ENCODE data around the gene BLTP2. TPM values are rescaled to one million over a fixed set of nuclear protein-coding genes. Genes with fewer than 3 reads are reported as not detected.

The BLTP2 gene
- total RNA-seq, 1 experiment from 2014 or later: 140 TPM

DNA sequence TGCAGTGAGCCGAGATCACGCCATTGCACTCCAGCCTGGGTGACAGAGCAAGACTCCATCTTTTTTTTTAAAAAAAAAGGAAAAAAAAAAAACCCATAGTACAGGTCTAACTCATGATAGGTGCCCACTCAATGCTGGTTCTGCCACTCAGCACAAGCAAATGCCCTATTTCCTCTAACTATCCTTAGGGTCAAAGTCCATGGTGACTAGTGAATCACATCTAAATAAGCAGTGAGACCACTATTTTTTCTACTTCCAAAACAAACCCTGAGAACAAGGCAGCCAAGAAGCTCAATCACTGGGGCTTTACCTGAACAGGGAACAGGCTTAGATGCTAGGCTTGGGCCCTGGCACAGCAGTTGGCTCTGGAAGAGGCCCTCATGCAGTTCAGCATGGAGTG, 3.4 kb downstream of the BLTP2 start:
- POLR2A ChIA-PET: no interaction called here
- ATAC-seq: no peak
- CTCF ChIA-PET: no interaction called here
- Histone ChIP-seq H3K9ac (ENCODE audit: low read length) (no peak overlapping the region), H3K79me2 (ENCODE audit: insufficient read depth, low read length) (peaks cover 59% of the 10 kb centered on the region), H3K27ac (ENCODE audit: low read depth, low read length) (no peak overlapping the region), H3K9me3 (ENCODE audit: control insufficient read depth in 1 of 2, insufficient read depth in 1 of 2, low read depth in 1 of 2, low read length in 2 of 2) (no peaks in the 10 kb centered on the region), H2AFZ (ENCODE audit: low read depth, low read length, poor library complexity, severe bottlenecking) (no peak overlapping the region), H3K9me2 (ENCODE audit: insufficient read depth) (no peaks in the 10 kb centered on the region), H4K20me1 (ENCODE audit: insufficient read depth) (peaks cover 7% of the 10 kb centered on the region; the same call in 1 of the 2 replicates), H3K4me2 (ENCODE audit: low read length) (no peak overlapping the region), H3K4me3 (replicated peaks in 1 of 2; ENCODE audit: low read depth in 1 of 2, low read length in 2 of 2) (no peak overlapping the region), H3K4me1 (ENCODE audit: control insufficient read depth in 1 of 2, insufficient read depth in 2 of 2, low read length in 2 of 2) (peaks cover 11 to 22% of the 10 kb centered on the region in 2 experiments), H3K36me3 (ENCODE audit: control insufficient read depth in 1 of 2, insufficient read depth in 2 of 2, low read length in 2 of 2) (peaks cover 57 to 60% of the 10 kb centered on the region in 2 experiments), H3K27me3 (ENCODE audit: insufficient read depth, low read length) (no peaks in the 10 kb centered on the region)
- BruUV-seq (replicated peaks): no TSS peak
- RAD21 ChIA-PET (ENCODE audit: low non-redundant PET in 1 of 2, low total read pairs in 2 of 2, uncharacterized antibody in 2 of 2, unreplicated experiment in 2 of 2): interaction anchor here in 1 of 2 experiments (0.5 kb wide), 1 partner anchor 85 kb away, joined by 5 read pairs; no protein-coding TSS in a partner anchor
- DNase-seq (ENCODE audit: low read depth, low spot score): no peak
- TF ChIP-seq SIN3A (IDR thresholded peaks at IDR 0.05; ENCODE audit: low read depth): no peak
- TF ChIP-seq SRF (IDR thresholded peaks at IDR 0.05; ENCODE audit: low read depth): no peak
- no peak for TF ChIP-seq FOSL1 (IDR thresholded peaks at IDR 0.05; ENCODE audit: low read depth)
- no peak for TF ChIP-seq ZNF274 (IDR thresholded peaks at IDR 0.05; ENCODE audit: low read depth, low read length)
- no peak for TF ChIP-seq EZH2 (IDR thresholded peaks at IDR 0.05)
- TF ChIP-seq, protein P1, sequence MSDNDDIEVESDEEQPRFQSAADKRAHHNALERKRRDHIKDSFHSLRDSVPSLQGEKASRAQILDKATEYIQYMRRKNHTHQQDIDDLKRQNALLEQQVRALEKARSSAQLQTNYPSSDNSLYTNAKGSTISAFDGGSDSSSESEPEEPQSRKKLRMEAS (IDR thresholded peaks at IDR 0.05): no peak
- no peak for TF ChIP-seq YY1 (IDR thresholded peaks at IDR 0.05; ENCODE audit: extremely low read depth, insufficient replicate concordance, low read depth, low read length)
- TF ChIP-seq ZFX (IDR thresholded peaks at IDR 0.05): no peak
- TF ChIP-seq EGR1 (IDR thresholded peaks at IDR 0.05; ENCODE audit: low read depth): no peak
- intact Hi-C loops (cut with micrococcal nuclease): loop anchor here (10.0 kb wide), 1 partner anchor 263 kb away; the partner anchor contains the start of gene DHRS13

DNA sequence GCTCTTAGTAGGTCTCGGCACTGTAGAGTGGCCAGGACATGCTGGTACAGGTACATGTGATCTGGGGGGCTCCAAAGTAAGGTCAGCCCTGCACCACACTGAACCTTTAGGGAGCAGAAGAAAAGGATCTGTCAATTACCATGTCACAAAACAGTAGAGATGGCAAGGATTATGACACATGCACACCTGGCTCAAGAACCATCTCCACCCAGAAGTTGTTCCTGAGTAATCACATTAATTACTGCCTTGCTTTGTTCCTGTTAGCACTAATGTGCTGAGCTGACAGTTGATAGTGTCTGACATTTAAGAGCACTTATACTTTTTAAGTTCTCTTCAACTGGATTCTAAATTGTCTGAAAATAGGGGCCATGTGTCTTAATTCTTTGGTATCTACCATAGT, 9.5 kb downstream of the BLTP2 start:
- H2AFZ ChIP-seq (ENCODE audit: low read depth, low read length, poor library complexity, severe bottlenecking): no peak overlapping the region
- BruUV-seq (replicated peaks): no TSS peak
- H3K79me2 ChIP-seq (ENCODE audit: insufficient read depth, low read length): peaks cover 62% of the 10 kb centered on the region
- ChIA-PET RAD21 (ENCODE audit: low non-redundant PET in 1 of 2, low total read pairs in 2 of 2, uncharacterized antibody in 2 of 2, unreplicated experiment in 2 of 2) (no interaction called here), POLR2A (no interaction called here), CTCF (interaction anchor here (1.5 to 1.9 kb wide), 2 partner anchors 9 to 12 kb away, joined by 4 to 6 read pairs; partner anchors contain the start of gene BLTP2)
- H3K9ac ChIP-seq (ENCODE audit: low read length): no peak overlapping the region
- no peak overlapping the region for H3K4me3 ChIP-seq (replicated peaks in 1 of 2; ENCODE audit: low read depth in 1 of 2, low read length in 2 of 2)
- no peak overlapping the region for H3K4me2 ChIP-seq (ENCODE audit: low read length)
- H3K4me1 ChIP-seq (ENCODE audit: control insufficient read depth in 1 of 2, insufficient read depth in 2 of 2, low read length in 2 of 2): no peaks in the 10 kb centered on the region
- H3K9me3 ChIP-seq (ENCODE audit: control insufficient read depth in 1 of 2, insufficient read depth in 1 of 2, low read depth in 1 of 2, low read length in 2 of 2): no peaks in the 10 kb centered on the region
- no peaks in the 10 kb centered on the region for H4K20me1 ChIP-seq (ENCODE audit: insufficient read depth)
- no peak overlapping the region for H3K27ac ChIP-seq (ENCODE audit: low read depth, low read length)
- no peaks in the 10 kb centered on the region for H3K27me3 ChIP-seq (ENCODE audit: insufficient read depth, low read length)
- no peak for DNase-seq (ENCODE audit: low read depth, low spot score)
- H3K9me2 ChIP-seq (ENCODE audit: insufficient read depth): no peaks in the 10 kb centered on the region
- peaks cover 81 to 90% of the 10 kb centered on the region in 2 experiments for H3K36me3 ChIP-seq (ENCODE audit: control insufficient read depth in 1 of 2, insufficient read depth in 2 of 2, low read length in 2 of 2)
- ATAC-seq: no peak
- intact Hi-C loops (cut with micrococcal nuclease): no loop called here
- no peak for TF ChIP-seq ELF1 (IDR thresholded peaks at IDR 0.05; ENCODE audit: borderline replicate concordance, low read depth)
- no peak for TF ChIP-seq POLR2A (IDR thresholded peaks at IDR 0.05; ENCODE audit: borderline replicate concordance, extremely low read depth, insufficient read depth, insufficient read length)
- TF ChIP-seq EGR1 (IDR thresholded peaks at IDR 0.05; ENCODE audit: low read depth): no peak
- TF ChIP-seq YY1 (IDR thresholded peaks at IDR 0.05; ENCODE audit: extremely low read depth, insufficient replicate concordance, low read depth, low read length): no peak
- TF ChIP-seq, protein P2, sequence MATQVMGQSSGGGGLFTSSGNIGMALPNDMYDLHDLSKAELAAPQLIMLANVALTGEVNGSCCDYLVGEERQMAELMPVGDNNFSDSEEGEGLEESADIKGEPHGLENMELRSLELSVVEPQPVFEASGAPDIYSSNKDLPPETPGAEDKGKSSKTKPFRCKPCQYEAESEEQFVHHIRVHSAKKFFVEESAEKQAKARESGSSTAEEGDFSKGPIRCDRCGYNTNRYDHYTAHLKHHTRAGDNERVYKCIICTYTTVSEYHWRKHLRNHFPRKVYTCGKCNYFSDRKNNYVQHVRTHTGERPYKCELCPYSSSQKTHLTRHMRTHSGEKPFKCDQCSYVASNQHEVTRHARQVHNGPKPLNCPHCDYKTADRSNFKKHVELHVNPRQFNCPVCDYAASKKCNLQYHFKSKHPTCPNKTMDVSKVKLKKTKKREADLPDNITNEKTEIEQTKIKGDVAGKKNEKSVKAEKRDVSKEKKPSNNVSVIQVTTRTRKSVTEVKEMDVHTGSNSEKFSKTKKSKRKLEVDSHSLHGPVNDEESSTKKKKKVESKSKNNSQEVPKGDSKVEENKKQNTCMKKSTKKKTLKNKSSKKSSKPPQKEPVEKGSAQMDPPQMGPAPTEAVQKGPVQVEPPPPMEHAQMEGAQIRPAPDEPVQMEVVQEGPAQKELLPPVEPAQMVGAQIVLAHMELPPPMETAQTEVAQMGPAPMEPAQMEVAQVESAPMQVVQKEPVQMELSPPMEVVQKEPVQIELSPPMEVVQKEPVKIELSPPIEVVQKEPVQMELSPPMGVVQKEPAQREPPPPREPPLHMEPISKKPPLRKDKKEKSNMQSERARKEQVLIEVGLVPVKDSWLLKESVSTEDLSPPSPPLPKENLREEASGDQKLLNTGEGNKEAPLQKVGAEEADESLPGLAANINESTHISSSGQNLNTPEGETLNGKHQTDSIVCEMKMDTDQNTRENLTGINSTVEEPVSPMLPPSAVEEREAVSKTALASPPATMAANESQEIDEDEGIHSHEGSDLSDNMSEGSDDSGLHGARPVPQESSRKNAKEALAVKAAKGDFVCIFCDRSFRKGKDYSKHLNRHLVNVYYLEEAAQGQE (IDR thresholded peaks at IDR 0.05; ENCODE audit: low read depth): no peak
- no peak for TF ChIP-seq ZNF274 (IDR thresholded peaks at IDR 0.05; ENCODE audit: low read depth, low read length)
- no peak for TF ChIP-seq EZH2 (IDR thresholded peaks at IDR 0.05)
- TF ChIP-seq, protein P3, sequence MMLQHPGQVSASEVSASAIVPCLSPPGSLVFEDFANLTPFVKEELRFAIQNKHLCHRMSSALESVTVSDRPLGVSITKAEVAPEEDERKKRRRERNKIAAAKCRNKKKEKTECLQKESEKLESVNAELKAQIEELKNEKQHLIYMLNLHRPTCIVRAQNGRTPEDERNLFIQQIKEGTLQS (IDR thresholded peaks at IDR 0.05): no peak
- no peak for TF ChIP-seq CEBPB (IDR thresholded peaks at IDR 0.05; ENCODE audit: low read depth)
- no peak for TF ChIP-seq SP1 (IDR thresholded peaks at IDR 0.05; ENCODE audit: low read depth)
- TF ChIP-seq, protein P4, sequence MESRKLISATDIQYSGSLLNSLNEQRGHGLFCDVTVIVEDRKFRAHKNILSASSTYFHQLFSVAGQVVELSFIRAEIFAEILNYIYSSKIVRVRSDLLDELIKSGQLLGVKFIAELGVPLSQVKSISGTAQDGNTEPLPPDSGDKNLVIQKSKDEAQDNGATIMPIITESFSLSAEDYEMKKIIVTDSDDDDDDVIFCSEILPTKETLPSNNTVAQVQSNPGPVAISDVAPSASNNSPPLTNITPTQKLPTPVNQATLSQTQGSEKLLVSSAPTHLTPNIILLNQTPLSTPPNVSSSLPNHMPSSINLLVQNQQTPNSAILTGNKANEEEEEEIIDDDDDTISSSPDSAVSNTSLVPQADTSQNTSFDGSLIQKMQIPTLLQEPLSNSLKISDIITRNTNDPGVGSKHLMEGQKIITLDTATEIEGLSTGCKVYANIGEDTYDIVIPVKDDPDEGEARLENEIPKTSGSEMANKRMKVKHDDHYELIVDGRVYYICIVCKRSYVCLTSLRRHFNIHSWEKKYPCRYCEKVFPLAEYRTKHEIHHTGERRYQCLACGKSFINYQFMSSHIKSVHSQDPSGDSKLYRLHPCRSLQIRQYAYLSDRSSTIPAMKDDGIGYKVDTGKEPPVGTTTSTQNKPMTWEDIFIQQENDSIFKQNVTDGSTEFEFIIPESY (IDR thresholded peaks at IDR 0.05; ENCODE audit: extremely low read depth, insufficient replicate concordance, low read length): no peak

Data from HCT116 (cell line).